GM12892 (cell line): ENCODE measurements around the gene GPX5.

Source experiments
- POLR2A ChIP-seq: IDR thresholded peaks from 2 replicates; pipeline ENCODE4 v1.6.1; 2011; ENCODE audit warnings: low read depth, low read length, control low read depth
- POLR2AphosphoS5 ChIP-seq: IDR thresholded peaks from 2 replicates; pipeline ENCODE4 v1.6.1; 2011; ENCODE audit warnings: low read depth, low read length, control low read depth
- TAF1 ChIP-seq: IDR thresholded peaks from 2 replicates; pipeline ENCODE4 v1.6.1; 2011; ENCODE audit warnings: low read depth, mild to moderate bottlenecking, control low read depth, low read length, borderline replicate concordance

GRCh38 chr6:28478518-28478917 is 47.2 kb upstream of the GPX5 start:
- TF ChIP-seq POLR2A, result no peak
- TF ChIP-seq POLR2AphosphoS5, result no peak
- no peak for TF ChIP-seq TAF1
